GM21515 (cell line): Measurements from ENCODE around the gene PLS1.

Source experiments
- ATAC-seq: cut with Tn5 transposase; IDR thresholded peaks from one replicate; pipeline ENCODE4 v1.9.1; 2021; ENCODE audit not compliant: unreplicated experiment

PLS1 gene

GRCh38 chr3:142636664-142637063 is 40.5 kb downstream of the PLS1 start:
- ATAC-seq, result no peak

GRCh38 chr3:142638291-142638690 is 42.1 kb downstream of the PLS1 start:
- ATAC-seq, result no peak

- no peak for ATAC-seq
Observed at GRCh38 chr3:142641504-142641903, 45.3 kb downstream of the PLS1 start.

- ATAC-seq, result no peak
Observed at GRCh38 chr3:142642956-142643355, 46.8 kb downstream of the PLS1 start.

GRCh38 chr3:142644502-142644901 is 48.3 kb downstream of the PLS1 start:
- no peak for ATAC-seq

GRCh38 chr3:142645236-142645793 is 49.1 kb downstream of the PLS1 start:
- no peak for ATAC-seq

GRCh38 chr3:142646020-142646785 is 50.0 kb downstream of the PLS1 start:
- ATAC-seq, result no peak

GRCh38 chr3:142647856-142648255 is 51.7 kb downstream of the PLS1 start:
- no peak for ATAC-seq

GRCh38 chr3:142648950-142649349 is 52.8 kb downstream of the PLS1 start:
- no peak for ATAC-seq

GRCh38 chr3:142650001-142650693 is 54.0 kb downstream of the PLS1 start:
- no peak for ATAC-seq

GRCh38 chr3:142651711-142652110 is 55.5 kb downstream of the PLS1 start:
- no peak for ATAC-seq

GRCh38 chr3:142652826-142653292 is 56.7 kb downstream of the PLS1 start:
- ATAC-seq, result no peak

- no peak for ATAC-seq
Observed at GRCh38 chr3:142656575-142656974, 60.4 kb downstream of the PLS1 start.

GRCh38 chr3:142657033-142657432 is 60.8 kb downstream of the PLS1 start:
- ATAC-seq, result no peak

- no peak for ATAC-seq
Observed at GRCh38 chr3:142660383-142660782, 64.2 kb downstream of the PLS1 start.

GRCh38 chr3:142660893-142661292 is 64.7 kb downstream of the PLS1 start:
- ATAC-seq, result no peak

GRCh38 chr3:142663865-142664264 is 67.7 kb downstream of the PLS1 start:
- ATAC-seq, result no peak

GRCh38 chr3:142664311-142664710 is 68.1 kb downstream of the PLS1 start:
- no peak for ATAC-seq

- ATAC-seq, result no peak
Observed at GRCh38 chr3:142664819-142665218, 68.6 kb downstream of the PLS1 start.

GRCh38 chr3:142670120-142670519 is 73.9 kb downstream of the PLS1 start:
- no peak for ATAC-seq

- no peak for ATAC-seq
Observed at GRCh38 chr3:142676151-142676550, 80.0 kb downstream of the PLS1 start.

GRCh38 chr3:142680710-142681109 is 84.5 kb downstream of the PLS1 start:
- no peak for ATAC-seq
